Neural cell (in vitro differentiated cells): ENCODE results near the gene MEAK7.

Source experiments
- CTCF ChIP-seq: fragments of 450-650 bp; IDR thresholded peaks from 2 replicates; pipeline ENCODE4 v1.5.1; 2014; ENCODE audit warnings: antibody characterized with exemption, mild to moderate bottlenecking, moderate library complexity; ENCODE audit not compliant: poor library complexity, severe bottlenecking
- MXI1 ChIP-seq: fragments of 450-650 bp; conservative IDR thresholded peaks from 2 replicates; pipeline ENCODE4 v1.6.1; 2014; ENCODE audit warnings: antibody characterized with exemption, mild to moderate bottlenecking; ENCODE audit not compliant: poor library complexity, severe bottlenecking
- POLR2AphosphoS5 ChIP-seq: IDR thresholded peaks from 2 replicates; pipeline ENCODE4 v1.6.1; 2012
- RAD21 ChIP-seq: fragments of 450-650 bp; conservative IDR thresholded peaks from 2 replicates; pipeline ENCODE4 v1.6.1; 2014; ENCODE audit warnings: antibody characterized with exemption, mild to moderate bottlenecking, moderate library complexity
- REST ChIP-seq: IDR thresholded peaks from 2 replicates; pipeline ENCODE4 v1.6.1; 2012; ENCODE audit warnings: borderline replicate concordance

GRCh38 chr16:84484579-84485254, 19.7 kb downstream of the MEAK7 start:
- TF ChIP-seq CTCF (peak; percentile 84), RAD21 (peak; percentile 90), REST (no peak), POLR2AphosphoS5 (no peak), MXI1 (no peak)
